Islet precursor cell (in vitro differentiated cells): ENCODE data around the gene PLCG1.

Source experiments
- DNase-seq: peaks from one replicate; pipeline ENCODE4 v3.0.0-alpha.2; 2018

Gene PLCG1

DNA sequence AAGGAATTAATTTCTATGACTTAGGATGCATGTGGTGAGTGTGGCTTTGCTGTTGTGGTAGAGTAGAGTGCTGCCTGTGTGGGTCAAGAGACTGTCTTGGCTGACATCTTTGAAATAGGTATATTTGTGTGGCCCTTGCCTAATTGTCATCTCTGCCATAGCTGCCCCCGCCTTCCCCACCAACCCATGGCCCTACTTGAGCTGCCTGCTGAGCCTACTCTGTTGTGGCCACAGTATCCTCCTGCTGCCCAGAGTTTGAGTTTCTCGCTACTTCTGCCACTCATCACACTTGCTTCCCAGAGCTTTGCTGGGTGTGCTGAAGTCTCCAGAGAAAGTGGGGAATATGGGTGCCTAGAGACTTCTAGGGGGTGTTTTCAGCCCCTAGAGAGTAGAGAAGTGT, 8.0 kb downstream of the PLCG1 start:
- DNase-seq: no peak

DNA sequence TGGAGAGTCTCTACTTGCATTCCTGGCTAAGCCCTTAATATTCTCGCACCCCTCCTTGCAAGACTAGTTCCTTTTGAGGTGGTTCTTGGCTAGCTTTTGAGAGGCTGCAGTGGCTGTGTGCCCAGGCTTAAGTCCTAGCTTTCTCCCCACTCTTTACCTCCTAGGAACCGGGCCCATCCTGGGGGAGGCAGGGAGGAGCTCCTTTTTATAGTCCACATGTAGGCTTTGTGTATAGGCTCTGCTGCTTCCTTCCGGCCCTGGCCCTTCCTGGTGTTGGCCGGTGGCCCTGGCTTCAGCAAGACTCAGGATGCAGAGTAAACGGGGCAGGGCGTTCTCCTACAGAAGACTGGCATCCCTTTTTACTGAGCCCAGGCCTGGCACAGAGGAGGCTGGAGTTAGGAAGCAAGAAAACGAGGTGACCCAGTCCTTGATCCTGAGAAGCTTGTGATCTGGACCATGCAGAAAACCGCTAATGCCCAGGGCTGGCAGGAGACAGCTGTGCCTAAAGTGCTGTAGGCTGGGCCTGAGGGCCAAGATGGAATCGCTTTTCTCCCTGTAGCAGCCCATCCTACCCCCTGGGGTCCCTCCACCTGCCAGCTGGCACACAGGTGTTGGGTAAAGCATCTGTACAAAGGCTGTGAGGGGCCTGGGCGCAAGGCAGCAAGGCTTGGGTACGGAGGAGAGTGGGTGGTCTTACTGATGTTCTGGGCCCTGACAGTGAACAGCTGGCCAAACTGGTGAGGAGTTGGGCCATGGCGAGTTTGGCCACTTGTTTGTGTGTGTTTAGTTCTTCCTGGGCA, 8.7 kb downstream of the PLCG1 start:
- DNase-seq: no peak

DNA sequence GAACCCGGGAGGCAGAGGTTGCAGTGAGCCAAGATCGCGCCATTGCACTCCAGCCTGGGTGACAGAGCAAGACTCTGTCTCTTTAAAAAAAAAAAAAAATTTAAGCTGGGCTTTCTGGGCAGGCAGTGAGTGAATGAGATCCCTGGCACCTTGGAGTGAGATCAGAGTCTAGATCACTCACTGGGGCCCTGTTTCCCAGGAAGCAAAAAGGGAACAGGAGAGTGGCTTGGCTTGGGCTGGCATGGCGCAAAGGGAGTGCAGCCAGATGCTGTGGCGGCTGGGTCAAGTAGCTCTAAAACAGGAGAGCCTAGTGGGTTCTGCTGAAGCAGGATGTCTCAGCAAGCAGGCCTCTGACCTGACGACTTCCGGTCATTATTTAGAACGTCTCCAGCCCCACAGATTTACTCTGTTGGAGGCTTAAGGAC, 10.4 kb downstream of the PLCG1 start:
- DNase-seq: no peak

DNA sequence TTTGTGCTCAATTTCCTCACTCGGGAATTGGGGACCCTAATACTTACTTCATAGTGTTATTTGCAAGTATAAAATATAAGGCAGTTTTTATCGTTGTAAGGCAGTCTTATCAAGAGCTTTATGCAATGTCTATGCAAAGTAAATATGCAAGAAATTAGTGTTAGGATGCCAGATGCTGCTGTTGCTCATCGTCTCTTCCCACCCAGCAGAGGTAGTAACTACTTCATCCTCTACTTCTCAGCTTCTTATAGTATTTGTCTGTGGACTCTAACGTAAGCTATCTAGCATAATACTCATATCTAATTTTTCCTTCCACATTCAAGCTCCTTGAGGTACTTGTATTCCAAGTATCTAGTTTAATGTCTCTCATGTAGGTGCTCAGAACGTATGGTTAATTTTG, 11.6 kb downstream of the PLCG1 start:
- DNase-seq: no peak

- DNase-seq: no peak
These were observed 13.3 kb downstream of the PLCG1 start for GRCh38 chr20:41150664-41151063.

- no peak for DNase-seq
These were observed 14.0 kb downstream of the PLCG1 start for GRCh38 chr20:41151134-41151869.

DNA sequence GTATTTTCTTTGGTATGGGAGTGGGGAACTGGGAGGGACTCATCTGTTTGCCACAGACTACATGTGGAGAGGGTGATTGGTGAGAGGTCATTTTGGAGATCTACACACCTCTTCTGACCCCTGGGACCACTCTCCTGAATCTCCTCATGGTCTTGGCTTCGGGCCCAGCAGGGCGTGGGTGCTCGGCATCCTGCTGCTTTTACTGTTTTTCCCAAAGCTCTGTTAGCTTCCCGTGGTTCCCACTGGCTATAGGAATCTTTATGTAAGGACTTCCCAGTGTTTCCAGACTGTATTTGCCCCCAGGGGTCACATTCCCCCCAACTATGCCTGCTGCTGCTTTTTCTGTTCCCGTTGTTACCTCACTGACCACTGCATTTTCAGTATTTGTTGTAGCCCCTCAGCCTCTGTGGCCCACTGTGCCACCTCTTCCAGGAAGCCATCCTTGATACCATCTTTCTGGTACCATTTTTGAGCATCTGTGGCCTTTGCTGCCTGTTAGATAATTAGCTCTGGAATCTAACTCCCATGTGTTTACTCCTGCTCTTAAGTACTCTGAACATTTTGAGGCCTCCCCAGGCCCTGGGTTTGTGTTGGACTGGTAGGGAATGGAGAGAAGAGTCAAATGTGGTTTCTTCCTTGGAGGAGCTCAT, 14.9 kb downstream of the PLCG1 start:
- no peak for DNase-seq

- no peak for DNase-seq
These were observed 17.3 kb downstream of the PLCG1 start for GRCh38 chr20:41154436-41155176.

DNA sequence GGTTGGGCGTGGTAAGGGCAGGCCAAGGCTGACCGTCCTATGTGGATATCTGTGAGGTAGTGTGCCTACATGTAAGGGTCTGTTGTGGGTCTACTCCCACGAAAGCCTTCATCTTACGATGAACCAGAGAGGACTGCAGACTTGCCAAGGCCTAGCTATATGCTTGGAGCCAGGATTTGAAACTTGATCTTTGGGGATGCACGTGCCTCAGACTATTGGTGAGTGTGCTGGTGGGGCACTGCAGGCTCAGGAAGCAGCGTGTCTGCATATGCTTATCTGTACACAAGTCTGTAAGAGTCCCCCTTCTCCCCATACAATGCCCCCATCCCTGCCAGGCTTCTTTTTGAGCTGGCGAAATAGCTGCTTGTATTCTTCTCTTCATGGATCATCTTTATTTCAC, 17.9 kb downstream of the PLCG1 start:
- no peak for DNase-seq

DNA sequence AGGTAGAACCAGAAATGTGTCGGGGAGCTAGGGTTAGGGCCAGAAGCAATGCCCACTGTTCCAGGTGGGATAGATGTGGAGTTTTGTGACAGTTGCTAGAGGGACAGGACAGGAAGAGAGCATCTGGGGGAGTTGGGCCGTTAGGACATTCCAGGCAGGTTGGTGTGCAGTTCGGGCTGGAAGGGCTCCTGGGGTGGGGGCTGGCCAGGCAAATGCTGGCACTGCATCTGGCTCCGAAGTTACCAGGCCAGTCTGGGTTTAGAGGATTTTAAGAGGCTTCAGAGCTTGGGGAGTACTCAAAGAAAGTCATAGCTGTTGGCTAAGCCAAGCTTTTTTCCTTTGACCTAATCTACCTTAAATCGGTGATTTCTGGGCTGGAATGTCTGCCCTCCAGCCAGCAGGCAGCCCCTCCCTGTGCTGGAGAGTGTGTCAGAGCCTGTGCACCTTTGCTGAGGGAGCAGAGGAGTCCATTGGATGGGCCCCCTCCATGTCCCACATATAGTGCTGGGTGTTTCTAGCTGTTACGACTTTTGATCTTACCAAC, 20.8 kb downstream of the PLCG1 start:
- DNase-seq: peak; percentile 67

DNA sequence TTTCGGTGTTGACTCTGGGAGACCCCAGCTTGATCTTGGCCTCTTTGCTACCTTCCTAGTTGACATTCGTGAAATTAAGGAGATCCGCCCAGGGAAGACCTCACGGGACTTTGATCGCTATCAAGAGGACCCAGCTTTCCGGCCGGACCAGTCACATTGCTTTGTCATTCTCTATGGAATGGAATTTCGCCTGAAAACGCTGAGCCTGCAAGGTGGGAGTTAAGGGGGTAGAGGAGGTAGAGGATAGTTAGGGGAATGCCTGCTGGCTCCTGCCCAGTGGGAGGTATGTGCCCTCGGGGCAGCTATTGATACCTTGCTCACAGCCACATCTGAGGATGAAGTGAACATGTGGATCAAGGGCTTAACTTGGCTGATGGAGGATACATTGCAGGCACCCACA, 22.2 kb downstream of the PLCG1 start:
- peak; percentile 78 for DNase-seq

- DNase-seq: no peak
These were observed 23.3 kb downstream of the PLCG1 start for GRCh38 chr20:41160686-41161085.

DNA sequence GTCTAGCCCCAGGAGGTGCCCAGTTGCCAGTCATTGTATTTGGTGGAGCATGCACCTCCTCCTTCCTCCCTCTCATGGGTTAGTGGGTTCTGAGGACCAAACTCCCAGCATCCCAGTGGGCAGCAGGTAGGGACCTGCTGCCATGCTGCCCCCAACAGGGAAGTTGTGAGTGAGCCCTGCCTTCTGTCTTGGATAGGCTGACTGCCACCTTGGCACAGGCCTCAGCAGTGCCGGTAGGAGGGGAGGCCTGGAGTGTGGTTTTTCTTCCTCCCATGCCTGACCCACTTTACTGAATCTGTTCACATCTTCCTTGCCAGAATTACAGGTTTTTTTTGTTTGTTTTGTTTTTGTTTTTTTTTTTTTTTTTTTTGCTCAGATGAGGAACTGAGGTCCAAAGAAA, 24.5 kb downstream of the PLCG1 start:
- DNase-seq: no peak

DNA sequence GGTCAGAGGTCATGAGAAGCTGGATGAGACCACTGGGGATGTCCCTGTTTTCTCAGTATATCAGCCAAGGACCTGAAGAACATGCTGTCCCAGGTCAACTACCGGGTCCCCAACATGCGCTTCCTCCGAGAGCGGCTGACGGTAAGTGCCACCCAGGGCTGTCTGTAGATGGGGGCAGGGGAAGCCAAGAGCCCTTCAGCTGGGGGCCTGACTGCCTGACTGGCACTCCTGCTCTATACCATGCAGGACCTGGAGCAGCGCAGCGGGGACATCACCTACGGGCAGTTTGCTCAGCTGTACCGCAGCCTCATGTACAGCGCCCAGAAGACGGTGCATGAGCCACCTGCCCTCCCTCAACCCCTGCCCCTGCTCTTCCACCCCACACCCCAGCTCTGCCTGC, 25.1 kb downstream of the PLCG1 start:
- no peak for DNase-seq

GRCh38 chr20:41163821-41164220, 26.5 kb downstream of the PLCG1 start:
- DNase-seq: no peak

DNA sequence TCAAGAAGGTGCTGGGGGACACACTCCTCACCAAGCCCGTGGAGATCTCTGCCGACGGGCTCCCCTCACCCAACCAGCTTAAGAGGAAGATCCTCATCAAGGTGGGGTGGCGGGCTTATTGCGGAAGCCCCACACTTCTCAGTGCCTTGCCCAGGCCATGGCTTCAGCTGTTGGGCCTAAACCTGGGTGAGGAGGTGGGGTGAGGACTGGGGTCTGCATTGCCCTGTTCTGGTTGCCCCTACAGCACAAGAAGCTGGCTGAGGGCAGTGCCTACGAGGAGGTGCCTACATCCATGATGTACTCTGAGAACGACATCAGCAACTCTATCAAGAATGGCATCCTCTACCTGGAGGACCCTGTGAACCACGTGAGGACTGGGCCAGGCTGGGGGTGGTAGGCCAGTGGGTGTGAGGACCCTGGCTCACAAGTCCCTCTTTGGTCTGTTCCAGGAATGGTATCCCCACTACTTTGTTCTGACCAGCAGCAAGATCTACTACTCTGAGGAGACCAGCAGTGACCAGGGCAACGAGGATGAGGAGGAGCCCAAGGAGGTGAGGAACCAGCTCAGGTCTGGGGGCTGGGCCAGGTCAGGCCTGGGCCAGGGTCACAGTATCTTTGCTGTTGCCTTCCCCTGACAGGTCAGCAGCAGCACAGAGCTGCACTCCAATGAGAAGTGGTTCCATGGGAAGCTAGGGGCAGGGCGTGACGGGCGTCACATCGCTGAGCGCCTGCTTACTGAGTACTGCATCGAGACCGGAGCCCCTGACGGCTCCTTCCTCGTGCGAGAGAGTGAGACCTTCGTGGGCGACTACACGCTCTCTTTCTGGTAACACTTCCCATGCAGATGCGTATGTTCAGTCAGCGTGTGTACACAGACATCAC, 27.9 kb downstream of the PLCG1 start:
- no peak for DNase-seq

- DNase-seq: no peak
These were observed 29.1 kb downstream of the PLCG1 start for GRCh38 chr20:41166201-41167117.

DNA sequence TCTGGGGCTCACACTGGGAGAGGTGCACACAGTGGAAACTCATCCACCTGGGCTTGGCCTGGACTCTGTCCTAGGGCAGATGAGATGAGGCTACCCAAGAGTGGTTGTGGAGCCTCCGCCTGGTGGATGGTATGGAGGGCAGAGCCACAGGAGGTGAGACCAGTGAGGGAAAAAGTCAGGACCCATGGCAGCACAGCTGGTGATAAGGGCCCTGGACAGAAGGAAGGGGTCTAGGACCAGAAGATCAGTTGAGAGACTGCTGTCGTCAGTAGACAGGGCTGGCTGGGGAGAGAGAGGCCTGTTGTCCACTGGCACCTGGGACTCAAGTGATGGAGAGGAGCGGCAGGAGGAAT, 29.8 kb downstream of the PLCG1 start:
- no peak for DNase-seq

GRCh38 chr20:41167481-41168253, 30.3 kb downstream of the PLCG1 start:
- DNase-seq: no peak
